ENCODE data around the gene TMEM33. TPM values are rescaled to one million over a fixed set of nuclear protein-coding genes. Genes with fewer than 3 reads are reported as not detected.

TMEM33 gene
- total and polyA plus RNA-seq, 2 of the 8 experiments (the other 6 are each of a cell fraction or from before 2014, with no cell fraction given) = 72.5 to 94.4 TPM

GRCh38 chr4:41934901-41935651 lies at the start of gene TMEM33 (continued):
- peak; percentile 71 to 73; a peak in 3 of 4 replicates for TF ChIP-seq SIN3A (conservative IDR thresholded peaks at IDR 0.05 in 1 of 2, IDR thresholded peaks at IDR 0.05 in 1 of 2; ENCODE audit: low read depth in 1 of 2, low read length in 2 of 2)
- TF ChIP-seq FOSL1 (IDR thresholded peaks at IDR 0.05; ENCODE audit: insufficient read depth, low read depth, low read length) = no peak
- no peak for TF ChIP-seq EZH2 (IDR thresholded peaks at IDR 0.05; ENCODE audit: low read depth, low read length, severe bottlenecking)
- peak; percentile 59 for TF ChIP-seq CTBP2 (IDR thresholded peaks at IDR 0.05; ENCODE audit: borderline replicate concordance, insufficient read depth, insufficient read length, low read length)
- no peak for TF ChIP-seq CBX8 (IDR thresholded peaks at IDR 0.05; ENCODE audit: borderline replicate concordance, low read depth, low read length)
- TF ChIP-seq, protein P1, sequence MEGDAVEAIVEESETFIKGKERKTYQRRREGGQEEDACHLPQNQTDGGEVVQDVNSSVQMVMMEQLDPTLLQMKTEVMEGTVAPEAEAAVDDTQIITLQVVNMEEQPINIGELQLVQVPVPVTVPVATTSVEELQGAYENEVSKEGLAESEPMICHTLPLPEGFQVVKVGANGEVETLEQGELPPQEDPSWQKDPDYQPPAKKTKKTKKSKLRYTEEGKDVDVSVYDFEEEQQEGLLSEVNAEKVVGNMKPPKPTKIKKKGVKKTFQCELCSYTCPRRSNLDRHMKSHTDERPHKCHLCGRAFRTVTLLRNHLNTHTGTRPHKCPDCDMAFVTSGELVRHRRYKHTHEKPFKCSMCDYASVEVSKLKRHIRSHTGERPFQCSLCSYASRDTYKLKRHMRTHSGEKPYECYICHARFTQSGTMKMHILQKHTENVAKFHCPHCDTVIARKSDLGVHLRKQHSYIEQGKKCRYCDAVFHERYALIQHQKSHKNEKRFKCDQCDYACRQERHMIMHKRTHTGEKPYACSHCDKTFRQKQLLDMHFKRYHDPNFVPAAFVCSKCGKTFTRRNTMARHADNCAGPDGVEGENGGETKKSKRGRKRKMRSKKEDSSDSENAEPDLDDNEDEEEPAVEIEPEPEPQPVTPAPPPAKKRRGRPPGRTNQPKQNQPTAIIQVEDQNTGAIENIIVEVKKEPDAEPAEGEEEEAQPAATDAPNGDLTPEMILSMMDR (IDR thresholded peaks at IDR 0.05; ENCODE audit: control extremely low read depth in 1 of 3, insufficient read depth in 1 of 3, low read depth in 1 of 3, low read length in 3 of 3) = no peak
- TF ChIP-seq SIX5 (IDR thresholded peaks at IDR 0.05; ENCODE audit: low read depth, low read length) = peak; percentile 62; the same call in 1 of the 2 replicates
- TF ChIP-seq POU5F1 (IDR thresholded peaks at IDR 0.05; ENCODE audit: low read depth, low read length) = no peak
- no peak for TF ChIP-seq JUN (IDR thresholded peaks at IDR 0.05; ENCODE audit: low read depth, low read length)

Measured in H1 (cell line).